T-cell (primary cell): ENCODE results near the gene OR8K1. TPM values are rescaled to one million over a fixed set of nuclear protein-coding genes. Genes with fewer than 3 reads are reported as not detected.

ENCODE experiments used
- ATAC-seq, 4 experiments: fragments of 200-7000 bp in 3 of 4; fragments of 150-1000 bp in 1 of 4; cut with Tn5 transposase; replicated peaks in 1 of 4; 1 replicate in 3 of 4; 2 replicates in 1 of 4; pipeline ENCODE4 v1.10.0; 2021; ENCODE audit warnings: moderate library complexity in 3 of 4, mild to moderate bottlenecking in 2 of 4, moderate number of reproducible peaks in 1 of 4
- CTCF ChIA-PET, 2 donors: fragments of 300-600 bp; sonication (Branson Sonifier 250); formaldehyde crosslinking; loops; one replicate each; lab custom pipeline; 2022; ENCODE audit warnings: antibody characterized with exemption in 2 of 2; lab: Charles Lee
- POLR2A ChIA-PET, 2 donors: fragments of 300-600 bp; sonication (Branson Sonifier 250); formaldehyde crosslinking; loops; one replicate each; lab custom pipeline; 2022; ENCODE audit warnings: antibody characterized with exemption in 2 of 2; lab: Charles Lee
- DNase-seq, 35 experiments: peaks; one replicate each; pipeline versions ENCODE4 v3.0.0 to v3.0.0-alpha.2; 2013 to 2023
- H3K27ac ChIP-seq: one replicate; pipeline ENCODE4 v1.5.1; 2013; ENCODE audit warnings: low read length
- H3K27me3 ChIP-seq, 2 experiments: replicated peaks in 1 of 2; 1 replicate in 1 of 2; 2 replicates in 1 of 2; pipeline versions ENCODE4 v1.6.1 to v1.7.0; 2013; ENCODE audit warnings: low read length in 1 of 2, mixed read lengths in 1 of 2; ENCODE audit not compliant: control insufficient read depth in 2 of 2, insufficient read depth in 2 of 2; ENCODE audit errors: extremely low read depth in 1 of 2
- H3K36me3 ChIP-seq, 2 donors: 1 replicate in 1 of 2; 2 replicates in 1 of 2; pipeline versions ENCODE4 v1.6.1 to v1.7.0; 2013; ENCODE audit warnings: low read length in 1 of 2; ENCODE audit not compliant: control insufficient read depth in 2 of 2, insufficient read depth in 1 of 2; ENCODE audit errors: extremely low read depth in 1 of 2
- H3K4me1 ChIP-seq, 2 experiments: 1 replicate in 1 of 2; 2 replicates in 1 of 2; pipeline versions ENCODE4 v1.6.1 to v1.7.0; 2013; ENCODE audit warnings: low read length in 2 of 2, mixed read lengths in 1 of 2; ENCODE audit not compliant: insufficient read depth in 2 of 2, control insufficient read depth in 1 of 2; ENCODE audit errors: extremely low read depth in 1 of 2
- H3K4me3 ChIP-seq, 2 donors: 1 replicate in 1 of 2; 2 replicates in 1 of 2; pipeline versions ENCODE4 v1.5.1 to v1.7.0; 2013; ENCODE audit warnings: mild to moderate bottlenecking in 2 of 2, low read length in 1 of 2, moderate library complexity in 1 of 2; ENCODE audit not compliant: control insufficient read depth in 1 of 2; ENCODE audit errors: extremely low read depth in 1 of 2
- H3K9me3 ChIP-seq: 2 replicates; pipeline ENCODE4 v1.7.0; 2013
- H3K27ac Mint-ChIP-seq, 2 donors: one replicate each; pipeline ENCODE4 v1.8.0; 2020 to 2021; ENCODE audit warnings: mild to moderate bottlenecking in 2 of 2, mixed read lengths in 2 of 2
- H3K27me3 Mint-ChIP-seq, 2 donors: one replicate each; pipeline ENCODE4 v1.8.0; 2021 to 2022; ENCODE audit warnings: mixed read lengths in 2 of 2
- H3K36me3 Mint-ChIP-seq: one replicate; pipeline ENCODE4 v1.8.0; 2021; ENCODE audit warnings: mixed read lengths
- H3K4me1 Mint-ChIP-seq, 3 donors: one replicate each; pipeline ENCODE4 v1.8.0; 2020 to 2022; ENCODE audit warnings: mixed read lengths in 3 of 3, mild to moderate bottlenecking in 1 of 3
- H3K4me3 Mint-ChIP-seq, 3 donors: one replicate each; pipeline ENCODE4 v1.8.0; 2020 to 2022; ENCODE audit warnings: mild to moderate bottlenecking in 3 of 3, mixed read lengths in 3 of 3, moderate library complexity in 3 of 3
- H3K9me3 Mint-ChIP-seq, 3 donors: one replicate each; pipeline ENCODE4 v1.8.0; 2020 to 2022; ENCODE audit warnings: mixed read lengths in 3 of 3
- WGBS: methylation state at CpG from one replicate; pipeline ENCODE4 v1.1.5; 2013; ENCODE audit warnings: missing lambda C conversion rate; ENCODE audit not compliant: insufficient coverage; 5-methylcytosine and 5-hydroxymethylcytosine counted together
- total RNA-seq, 35 experiments: library from RNA in 6 of 35; stranded (reverse) in 6 of 35; fragments of 120-200 nt in 1 of 35; gene quantifications; one replicate each; pipeline versions ENCODE4 v1.2.1 to v1.2.4 and lab custom pipeline; 2013 to 2026

Gene OR8K1
- total RNA-seq (not detected), total RNA-seq (lab: John Stamatoyannopoulos, UW) (0 reads per million in 29 experiments)
- not detected for total RNA-seq (2013)

DNA sequence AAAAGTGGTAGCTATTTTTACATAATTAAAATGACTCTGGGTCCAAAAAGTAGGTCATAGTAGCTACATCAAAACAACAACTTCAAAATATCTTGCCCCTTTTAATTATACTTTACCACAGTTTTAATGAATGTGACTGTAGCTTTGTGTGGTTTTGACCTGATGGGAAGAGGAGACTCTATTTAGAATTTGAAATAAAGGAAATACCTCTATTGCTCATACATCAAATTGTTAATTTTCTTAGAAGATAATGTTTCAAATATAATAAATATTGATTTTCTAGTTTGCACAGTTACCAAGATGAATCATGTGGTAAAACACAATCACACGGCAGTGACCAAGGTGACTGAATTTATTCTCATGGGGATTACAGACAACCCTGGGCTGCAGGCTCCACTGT, at the start of gene OR8K1:
Gene OR8K1, plus strand, starts transcription at position 301 of the 400 bp plus-strand sequence. Its CDS starts 0 bp downstream, at position 301.
- Histone ChIP-seq H3K27me3 (no peaks in the 10 kb centered on the region), H3K36me3 (no peaks in the 10 kb centered on the region), H3K4me1 (no peaks in the 10 kb centered on the region), H3K4me3 (no peak within 1 kb of the TSS), H3K9me3 (no peaks in the 10 kb centered on the region), H3K27ac (no peak within 1 kb of the TSS)
- no peak within 1 kb of the TSS for H3K4me3 Mint-ChIP-seq
- no peaks in the 10 kb centered on the region for H3K4me1 Mint-ChIP-seq
- ChIA-PET POLR2A (no interaction called here), CTCF (no interaction called here)
- no peak for DNase-seq
- H3K27me3 Mint-ChIP-seq = no peaks in the 10 kb centered on the region
- no peak for ATAC-seq
- no peak within 1 kb of the TSS for H3K27ac Mint-ChIP-seq
- H3K36me3 Mint-ChIP-seq = no peaks in the 10 kb centered on the region
- H3K9me3 Mint-ChIP-seq = peaks cover 18 to 23% (median 19%) of the 10 kb centered on the region in 3 donors
- no CpG with 5 or more reads among the region's 1 CpG for WGBS

GRCh38 chr11:56296898-56297297, 48.9 kb upstream of the OR8K1 start:
- Mint-ChIP-seq H3K36me3 (no peaks in the 10 kb centered on the region), H3K27ac (no peak overlapping the region), H3K27me3 (no peaks in the 10 kb centered on the region), H3K9me3 (peaks cover 10 to 16% (median 10%) of the 10 kb centered on the region in 3 donors), H3K4me3 (no peak overlapping the region), H3K4me1 (no peaks in the 10 kb centered on the region)
- ATAC-seq = no peak
- H3K36me3 ChIP-seq = no peaks in the 10 kb centered on the region
- H3K27ac ChIP-seq = no peak overlapping the region
- no peaks in the 10 kb centered on the region for H3K4me1 ChIP-seq
- CTCF ChIA-PET = no interaction called here
- no peak overlapping the region for H3K4me3 ChIP-seq
- POLR2A ChIA-PET = no interaction called here
- H3K9me3 ChIP-seq = no peaks in the 10 kb centered on the region
- no peak for DNase-seq
- H3K27me3 ChIP-seq = no peaks in the 10 kb centered on the region
- WGBS = 53% methylated on average over 2 of the region's 4 CpGs

GRCh38 chr11:56307836-56308235, 38.0 kb upstream of the OR8K1 start:
- ChIA-PET POLR2A (no interaction called here), CTCF (no interaction called here)
- ATAC-seq (no peak), DNase-seq (no peak)
- H3K4me1 ChIP-seq = no peaks in the 10 kb centered on the region
- H3K4me1 Mint-ChIP-seq = no peaks in the 10 kb centered on the region
- no peak overlapping the region for H3K4me3 Mint-ChIP-seq
- H3K27me3 ChIP-seq = no peaks in the 10 kb centered on the region
- no peak overlapping the region for H3K4me3 ChIP-seq
- no peaks in the 10 kb centered on the region for H3K36me3 ChIP-seq
- H3K9me3 ChIP-seq = no peaks in the 10 kb centered on the region
- H3K36me3 Mint-ChIP-seq = no peaks in the 10 kb centered on the region
- H3K9me3 Mint-ChIP-seq = peaks cover 33 to 44% (median 41%) of the 10 kb centered on the region in 3 donors
- WGBS = 90% methylated on average over 3 of the region's 3 CpGs
- no peaks in the 10 kb centered on the region for H3K27me3 Mint-ChIP-seq
- H3K27ac Mint-ChIP-seq = no peak overlapping the region
- H3K27ac ChIP-seq = no peak overlapping the region

GRCh38 chr11:56314844-56315243, 31.0 kb upstream of the OR8K1 start, which contains the start of gene OR8K3:
TSS of gene OR8K3 (plus strand) at chr11:56315144. CDS start at chr11:56318307, 3,163 bp downstream.
- H3K36me3 ChIP-seq = no peaks in the 10 kb centered on the region
- no peaks in the 10 kb centered on the region for H3K36me3 Mint-ChIP-seq
- no peaks in the 10 kb centered on the region for H3K4me1 ChIP-seq
- peaks cover 12 to 30% (median 14%) of the 10 kb centered on the region in 3 donors for H3K9me3 Mint-ChIP-seq
- ATAC-seq (no peak), DNase-seq (no peak)
- H3K4me1 Mint-ChIP-seq = no peaks in the 10 kb centered on the region
- no peak within 1 kb of the TSS for H3K4me3 Mint-ChIP-seq
- H3K27me3 ChIP-seq = no peaks in the 10 kb centered on the region
- ChIA-PET CTCF (no interaction called here), POLR2A (no interaction called here)
- no peak within 1 kb of the TSS for H3K27ac ChIP-seq
- H3K9me3 ChIP-seq = no peaks in the 10 kb centered on the region
- H3K27ac Mint-ChIP-seq = no peak within 1 kb of the TSS
- H3K27me3 Mint-ChIP-seq = no peaks in the 10 kb centered on the region
- H3K4me3 ChIP-seq = no peak within 1 kb of the TSS

- POLR2A ChIA-PET = no interaction called here
- H3K27ac ChIP-seq = no peak overlapping the region
- Mint-ChIP-seq H3K36me3 (no peaks in the 10 kb centered on the region), H3K9me3 (peaks cover 7 to 18% (median 8%) of the 10 kb centered on the region in 3 donors), H3K4me3 (no peak overlapping the region), H3K4me1 (no peaks in the 10 kb centered on the region), H3K27ac (no peak overlapping the region), H3K27me3 (no peaks in the 10 kb centered on the region)
- H3K4me3 ChIP-seq = no peak overlapping the region
- H3K9me3 ChIP-seq = no peaks in the 10 kb centered on the region
- H3K4me1 ChIP-seq = no peaks in the 10 kb centered on the region
- ATAC-seq (no peak), DNase-seq (no peak)
- CTCF ChIA-PET = no interaction called here
- no peaks in the 10 kb centered on the region for H3K27me3 ChIP-seq
- no peaks in the 10 kb centered on the region for H3K36me3 ChIP-seq
- WGBS = 88% methylated on average over 26 of the region's 34 CpGs
Measured at GRCh38 chr11:56331861-56332491, 13.9 kb upstream of the OR8K1 start.

- WGBS = 77% methylated on average over 2 of the region's 3 CpGs
- H3K27ac ChIP-seq = no peak overlapping the region
- H3K36me3 ChIP-seq = no peaks in the 10 kb centered on the region
- no peak for ATAC-seq
- H3K4me3 ChIP-seq = no peak overlapping the region
- peaks cover 3% of the 10 kb centered on the region for H3K9me3 ChIP-seq
- Mint-ChIP-seq H3K9me3 (peaks cover 7 to 22% (median 13%) of the 10 kb centered on the region in 3 donors), H3K27ac (no peak overlapping the region), H3K4me3 (no peak overlapping the region), H3K36me3 (no peaks in the 10 kb centered on the region), H3K27me3 (no peaks in the 10 kb centered on the region), H3K4me1 (no peaks in the 10 kb centered on the region)
- H3K27me3 ChIP-seq = no peaks in the 10 kb centered on the region
- H3K4me1 ChIP-seq = no peaks in the 10 kb centered on the region
- ChIA-PET CTCF (no interaction called here), POLR2A (no interaction called here)
- DNase-seq = no peak
Measured at GRCh38 chr11:56333156-56333555, 12.7 kb upstream of the OR8K1 start.
